K562 (cell line): ENCODE data around the gene RNF40. TPM values are rescaled to one million over a fixed set of nuclear protein-coding genes. Genes with fewer than 3 reads are reported as not detected.

ENCODE experiments used
- ATAC-seq: fragments of 200-7000 bp; cut with Tn5 transposase; 3 replicates; pipeline ENCODE4 v1.9.1; 2020; ENCODE audit warnings: moderate library complexity
- BruUV-seq: library from RNA; stranded (reverse); fragments of 400-500 nt; replicated peaks from 2 replicates; lab custom pipeline; 2021; lab: Mats Ljungman, UMichigan
- CTCF ChIA-PET: fragments of 300-600 bp; formaldehyde crosslinking; extraction: SDS; loops from one replicate; lab custom pipeline; 2021; ENCODE audit warnings: low intra/inter-chr PET ratio; lab: Yijun Ruan, JAX
- POLR2A ChIA-PET: fragments of 300-600, 350-650 bp; sonication (Branson Sonifier 250); formaldehyde crosslinking; extraction: SDS; loops from one replicate; lab custom pipeline; 2021; ENCODE audit warnings: antibody characterized with exemption, inconsistent platforms; lab: Yijun Ruan, JAX
- DNase-seq, 4 experiments: peaks; one replicate each; pipeline versions ENCODE4 v3.0.0 to v3.0.0-alpha.2; 2011 to 2018; ENCODE audit warnings: low spot score in 3 of 4, mixed read lengths in 3 of 4; ENCODE audit errors: extremely low read depth in 1 of 4
- FAIRE-seq: peaks from 2 replicates; lab custom pipeline; 2011; peaks lifted over from hg19 to GRCh38; lab: Jason Lieb, UNC
- H2AFZ ChIP-seq: 2 replicates; pipeline ENCODE4 v1.6.0; 2011; ENCODE audit warnings: low read depth, low read length, control low read depth, inconsistent platforms
- H3K27ac ChIP-seq: fragments of 200-600 bp; 3 replicates; pipeline ENCODE4 v1.8.0; 2011; ENCODE audit warnings: low read depth, mild to moderate bottlenecking, control low read depth, inconsistent platforms, low read length, moderate library complexity, mixed read lengths; ENCODE audit errors: extremely low read depth
- H3K27me3 ChIP-seq, 2 experiments: fragments of 300-600 bp in 1 of 2; 2 replicates in 1 of 2; 3 replicates in 1 of 2; pipeline versions ENCODE4 v1.6.0 to v1.8.0; 2011; ENCODE audit warnings: inconsistent platforms in 2 of 2, low read length in 2 of 2, mild to moderate bottlenecking in 1 of 2, mixed read lengths in 1 of 2, moderate library complexity in 1 of 2; ENCODE audit not compliant: control insufficient read depth in 2 of 2, insufficient read depth in 2 of 2
- H3K36me3 ChIP-seq: fragments of 300-600 bp; 3 replicates; pipeline ENCODE4 v1.8.0; 2011; ENCODE audit warnings: mild to moderate bottlenecking, low read length, inconsistent platforms; ENCODE audit not compliant: control insufficient read depth, insufficient read depth
- H3K4me1 ChIP-seq, 2 experiments: fragments of 200-600 bp in 1 of 2; replicated peaks in 1 of 2; 2 replicates in 1 of 2; 3 replicates in 1 of 2; pipeline versions ENCODE4 v1.5.1 to v1.8.0; 2011; ENCODE audit warnings: inconsistent platforms in 2 of 2, low read length in 2 of 2, mild to moderate bottlenecking in 1 of 2, mixed read lengths in 1 of 2, moderate library complexity in 1 of 2; ENCODE audit not compliant: control insufficient read depth in 2 of 2, insufficient read depth in 2 of 2
- H3K4me2 ChIP-seq: 2 replicates; pipeline ENCODE4 v1.6.1; 2011; ENCODE audit warnings: low read length, control low read depth, inconsistent platforms, mixed read lengths; ENCODE audit not compliant: insufficient read depth
- H3K4me3 ChIP-seq: fragments of 200-600 bp; sonication (generic), shearing (Covaris generic); 2 replicates; pipeline ENCODE4 v1.5.1; 2016; ENCODE audit warnings: control low read depth, inconsistent platforms
- H3K79me2 ChIP-seq: fragments of 200-600 bp; 3 replicates; pipeline ENCODE4 v1.8.0; 2011; ENCODE audit warnings: low read length, inconsistent platforms; ENCODE audit not compliant: control insufficient read depth, insufficient read depth
- H3K9ac ChIP-seq, 2 experiments: 2 replicates each; pipeline versions ENCODE4 v1.6.0 to v1.6.1; 2011; ENCODE audit warnings: low read depth in 2 of 2, low read length in 2 of 2, control low read depth in 1 of 2, inconsistent platforms in 1 of 2, mild to moderate bottlenecking in 1 of 2, mixed read lengths in 1 of 2; ENCODE audit not compliant: insufficient read depth in 1 of 2
- H3K9me1 ChIP-seq: one replicate; pipeline ENCODE4 v1.6.0; 2011; ENCODE audit warnings: inconsistent platforms, mild to moderate bottlenecking, low read length, moderate library complexity; ENCODE audit not compliant: control insufficient read depth, insufficient read depth
- H3K9me3 ChIP-seq: replicated peaks from 2 replicates; pipeline ENCODE4 v1.5.1; 2011; ENCODE audit warnings: low read depth, low read length, inconsistent platforms; ENCODE audit not compliant: control insufficient read depth, insufficient read depth
- H4K20me1 ChIP-seq: replicated peaks from 2 replicates; pipeline ENCODE4 v1.6.1; 2011; ENCODE audit warnings: low read length, inconsistent platforms, mixed read lengths; ENCODE audit not compliant: control insufficient read depth, insufficient read depth
- CUX1 ChIP-seq: fragments of 200-800 bp; sonication (Bioruptor generic); IDR thresholded peaks from 2 replicates; pipeline ENCODE4 v1.6.1; 2016; ENCODE audit warnings: missing genetic modification characterization, missing compliant biosample characterization
- FOS ChIP-seq: IDR thresholded peaks from 3 replicates; pipeline ENCODE4 v1.6.1; 2011; ENCODE audit not compliant: insufficient read length; ENCODE audit errors: extremely low read depth
- KHSRP ChIP-seq: fragments of 450-650 bp; IDR thresholded peaks from 2 replicates; pipeline ENCODE4 v1.6.1; 2017
- MITF ChIP-seq: IDR thresholded peaks from 2 replicates; pipeline ENCODE4 v1.6.1; 2014; ENCODE audit warnings: antibody characterized with exemption
- NR2C1 ChIP-seq, 2 experiments: fragments of 450-650 bp; IDR thresholded peaks; 2 replicates each; pipeline ENCODE4 v1.6.1; 2017; ENCODE audit warnings: mild to moderate bottlenecking in 2 of 2, antibody characterized with exemption in 1 of 2, inconsistent platforms in 1 of 2, missing compliant biosample characterization in 1 of 2, missing genetic modification characterization in 1 of 2
- POLR2G ChIP-seq: fragments of 200-400 bp; formaldehyde crosslinking; IDR thresholded peaks from 2 replicates; pipeline ENCODE4 v1.6.1; 2017; ENCODE audit warnings: low read depth, mild to moderate bottlenecking, antibody characterized with exemption, low read length, moderate library complexity
- RBFOX2 ChIP-seq: fragments of 200-400 bp; formaldehyde crosslinking; IDR thresholded peaks from 2 replicates; pipeline ENCODE4 v1.6.1; 2017; ENCODE audit warnings: low read depth, mild to moderate bottlenecking, low read length, moderate library complexity
- TEAD4 ChIP-seq, 2 experiments: sonication (generic) in 1 of 2; formaldehyde crosslinking in 1 of 2; IDR thresholded peaks; 2 replicates each; pipeline versions ENCODE4 v1.6.1 to v1.8.0; 2012 to 2022; ENCODE audit warnings: borderline replicate concordance in 1 of 2, inconsistent platforms in 1 of 2, low read length in 1 of 2, mild to moderate bottlenecking in 1 of 2, missing genetic modification reagents in 1 of 2
- TRIM24 ChIP-seq, 2 experiments: fragments of 450-650 bp; IDR thresholded peaks; 2 replicates each; pipeline ENCODE4 v1.6.1; 2016
- ZBTB34 ChIP-seq: fragments of 250-450 bp; sonication (Bioruptor Pico); IDR thresholded peaks from 2 replicates; pipeline ENCODE4 v1.8.0; 2021; ENCODE audit warnings: mild to moderate bottlenecking, moderate library complexity
- ZNF324 ChIP-seq: fragments of 250-450 bp; sonication (Bioruptor Pico); IDR thresholded peaks from 2 replicates; pipeline ENCODE4 v1.4.0; 2020; ENCODE audit warnings: mild to moderate bottlenecking
- WGBS: fragments of 100-300 bp; shearing (Covaris generic); methylation state at CpG from one replicate; pipeline ENCODE4 v1.1.6; 2016; ENCODE audit warnings: low coverage, mixed read lengths; ENCODE audit not compliant: insufficient coverage; ENCODE audit errors: missing lambda C conversion rate; 5-methylcytosine and 5-hydroxymethylcytosine counted together
- in situ Hi-C: fragments of 300-500 bp; cut with MboI; formaldehyde crosslinking; loops from 4 replicates; pipeline ENCODE4 v1.15.0; 2018; ENCODE audit warnings: inconsistent platforms, mixed read lengths
- intact Hi-C: fragments of 100-400 bp; cut with micrococcal nuclease; formaldehyde crosslinking; loops from 2 replicates; pipeline ENCODE4 v1.14.2; 2022
- polyA plus RNA-seq, 8 experiments: library from polyadenylated mRNA; depleted of rRNA in 4 of 8; stranded (reverse) in 5 of 8; unstranded in 3 of 8; fragments of >200 nt; fragmentation: Nextera tagmentation in 2 of 8; fragmentation: Illumina TruSeq in 1 of 8; extraction: Ambion mirVana in 2 of 8; extraction: Trizol in 1 of 8; gene quantifications; 2 replicates each; pipeline versions ENCODE4 v1.2.1 to v1.2.3, GENCODE V29; 2011 to 2014; ENCODE audit warnings: inconsistent platforms in 1 of 8, missing spikeins in 1 of 8
- total RNA-seq, 7 experiments: library from RNA; depleted of rRNA in 6 of 7; stranded (reverse); fragments of >200 nt in 6 of 7; fragmentation: Illumina TruSeq in 2 of 7; extraction: Trizol in 2 of 7; gene quantifications; 2 replicates each; pipeline versions ENCODE4 v1.2.1 to v1.2.3, GENCODE V29; 2011 to 2021; ENCODE audit warnings: low replicate concordance in 1 of 7

RNF40 gene
- total and polyA plus RNA-seq, 9 of the 15 experiments (the other 6 are each of a cell fraction or from before 2014, with no cell fraction given), result 6.2 to 129 (median 81.5) TPM

- H2AFZ ChIP-seq, result no peak overlapping the region
- peaks cover 9% of the 10 kb centered on the region; the same call in 2 of the 3 replicates for H3K79me2 ChIP-seq
- H3K4me3 ChIP-seq, result no peak overlapping the region
- ATAC-seq (no peak), DNase-seq (peak in 1 of 4 experiments; percentile 10), FAIRE-seq (no peak)
- peaks cover 84% of the 10 kb centered on the region for H3K36me3 ChIP-seq
- no peaks in the 10 kb centered on the region for H4K20me1 ChIP-seq
- no peak overlapping the region; a peak in 1 of 4 replicates for H3K9ac ChIP-seq
- H3K4me1 ChIP-seq, result peaks cover 8 to 15% of the 10 kb centered on the region in 2 experiments; a peak in 3 of 5 replicates
- H3K9me1 ChIP-seq, result no peaks in the 10 kb centered on the region
- 90% methylated on average over 18 of the region's 20 CpGs for WGBS
- no peaks in the 10 kb centered on the region for H3K9me3 ChIP-seq
- TF ChIP-seq TEAD4 (IDR thresholded peaks at IDR 0.05; ENCODE audit: low read length) (no peak), TEAD4 (CRISPR knock-in tag; IDR thresholded peaks at IDR 0.05; ENCODE audit: borderline replicate concordance) (no peak), CUX1 (CRISPR knock-in tag) (no peak), ZNF324 (CRISPR knock-in tag) (no peak), RBFOX2 (peak; percentile 22; the same call in 1 of the 2 replicates), POLR2G (peak; percentile 64), ZBTB34 (CRISPR knock-in tag) (no peak), TRIM24 (IDR thresholded peaks at IDR 0.05) (no peak), KHSRP (no peak), FOS (no peak), MITF (no peak), NR2C1 (IDR thresholded peaks at IDR 0.05) (no peak), NR2C1 (tag; IDR thresholded peaks at IDR 0.05) (no peak)
- TF ChIP-seq, all 486 proteins: peak for 2
- intact Hi-C loops (no loop called here), in situ Hi-C loops (no loop called here)
- Histone ChIP-seq H3K27me3 (no peaks in the 10 kb centered on the region), H3K27ac (no peak overlapping the region), H3K4me2 (no peak overlapping the region)
- no TSS peak for BruUV-seq
- POLR2A ChIA-PET, result interaction anchor here (0.6 to 2.0 kb wide), 4 partner anchors 8 to 100 kb away, joined by 3 to 9 read pairs (median 3); partner anchors contain the start of genes PHKG2 and SRCAP
- CTCF ChIA-PET, result no interaction called here
These were observed 6.0 kb upstream of the RNF40 start for GRCh38 chr16:30755955-30756780.
